NT2/D1 (cell line): ENCODE data around the gene SCD5.

ENCODE experiments used
- SUZ12 ChIP-seq: IDR thresholded peaks from 2 replicates; pipeline ENCODE4 v1.6.1; 2011; ENCODE audit not compliant: insufficient read length, insufficient read depth; ENCODE audit errors: extremely low read depth
- ZNF274 ChIP-seq: IDR thresholded peaks from 2 replicates; pipeline ENCODE4 v1.6.1; 2011; ENCODE audit warnings: mild to moderate bottlenecking, low read depth, low read length

- TF ChIP-seq ZNF274 (no peak), SUZ12 (no peak)
Observed at GRCh38 chr4:82694892-82695291, 103.7 kb downstream of the SCD5 start.
